ENCODE data around the gene CEACAM8.

The CEACAM8 gene

DNA sequence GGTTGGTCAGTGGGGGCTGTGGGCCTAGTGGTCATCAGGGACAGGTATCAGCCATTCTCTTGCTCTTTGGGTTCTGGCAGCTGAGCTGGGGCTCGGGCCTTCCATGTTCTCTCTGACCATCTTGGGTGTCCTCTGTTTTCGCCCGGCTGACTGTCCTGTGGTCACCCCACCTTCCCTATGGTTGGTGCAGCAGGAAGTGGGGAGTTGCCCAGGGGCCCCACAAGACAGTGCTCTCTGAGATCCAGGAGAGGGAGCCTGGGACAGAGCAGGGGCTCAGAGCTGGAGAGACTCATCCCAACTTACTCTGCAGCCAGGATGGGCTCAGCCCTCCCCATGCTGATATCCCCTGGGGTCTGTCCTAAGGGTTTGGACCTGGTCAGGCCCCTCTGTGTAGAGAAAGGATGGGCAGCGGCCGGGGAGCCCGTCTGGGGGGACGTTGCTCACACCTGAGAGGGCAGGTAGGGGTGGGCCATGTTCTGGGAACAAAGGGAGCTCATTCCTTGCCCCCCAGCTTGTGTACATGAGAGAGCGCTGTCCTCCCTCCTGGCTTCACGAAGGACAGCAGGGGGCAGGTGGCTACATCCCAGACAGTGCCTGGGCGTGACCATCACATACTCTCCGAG is 937 bp upstream of the CEACAM8 start:
- Histone ChIP-seq H4K20me1 (ENCODE audit: low read depth, low read length) (no peaks in the 10 kb centered on the region), H3K27ac (ENCODE audit: low read depth, low read length) (no peak overlapping the region), H3K79me2 (ENCODE audit: insufficient read depth, low read length) (no peaks in the 10 kb centered on the region), H3K36me3 (ENCODE audit: low read length) (no peaks in the 10 kb centered on the region), H3K9ac (ENCODE audit: low read length) (no peak overlapping the region), H3K9me3 (ENCODE audit: insufficient read depth, low read length) (no peaks in the 10 kb centered on the region), H2AFZ (ENCODE audit: low read depth, low read length, severe bottlenecking) (no peak overlapping the region), H3F3A (ENCODE audit: insufficient read depth) (no peaks in the 10 kb centered on the region), H3K9me2 (replicated peaks; ENCODE audit: insufficient read depth, low read length) (no peaks in the 10 kb centered on the region), H3K4me2 (ENCODE audit: low read depth, low read length, poor library complexity, severe bottlenecking) (no peak overlapping the region), H3K4me3 (ENCODE audit: insufficient read depth, low read length, poor library complexity, severe bottlenecking) (no peak overlapping the region), H3K27me3 (ENCODE audit: low read length) (no peaks in the 10 kb centered on the region)
- TF ChIP-seq, protein P1, sequence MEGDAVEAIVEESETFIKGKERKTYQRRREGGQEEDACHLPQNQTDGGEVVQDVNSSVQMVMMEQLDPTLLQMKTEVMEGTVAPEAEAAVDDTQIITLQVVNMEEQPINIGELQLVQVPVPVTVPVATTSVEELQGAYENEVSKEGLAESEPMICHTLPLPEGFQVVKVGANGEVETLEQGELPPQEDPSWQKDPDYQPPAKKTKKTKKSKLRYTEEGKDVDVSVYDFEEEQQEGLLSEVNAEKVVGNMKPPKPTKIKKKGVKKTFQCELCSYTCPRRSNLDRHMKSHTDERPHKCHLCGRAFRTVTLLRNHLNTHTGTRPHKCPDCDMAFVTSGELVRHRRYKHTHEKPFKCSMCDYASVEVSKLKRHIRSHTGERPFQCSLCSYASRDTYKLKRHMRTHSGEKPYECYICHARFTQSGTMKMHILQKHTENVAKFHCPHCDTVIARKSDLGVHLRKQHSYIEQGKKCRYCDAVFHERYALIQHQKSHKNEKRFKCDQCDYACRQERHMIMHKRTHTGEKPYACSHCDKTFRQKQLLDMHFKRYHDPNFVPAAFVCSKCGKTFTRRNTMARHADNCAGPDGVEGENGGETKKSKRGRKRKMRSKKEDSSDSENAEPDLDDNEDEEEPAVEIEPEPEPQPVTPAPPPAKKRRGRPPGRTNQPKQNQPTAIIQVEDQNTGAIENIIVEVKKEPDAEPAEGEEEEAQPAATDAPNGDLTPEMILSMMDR (IDR thresholded peaks at IDR 0.05; ENCODE audit: insufficient read depth, low read length, poor library complexity, severe bottlenecking): no peak
- TF ChIP-seq EZH2phosphoT487 (conservative IDR thresholded peaks at IDR 0.05; ENCODE audit: low read length): no peak

- H2AFZ ChIP-seq (ENCODE audit: low read depth, low read length, severe bottlenecking): no peak overlapping the region
- H3K79me2 ChIP-seq (ENCODE audit: insufficient read depth, low read length): no peaks in the 10 kb centered on the region
- H4K20me1 ChIP-seq (ENCODE audit: low read depth, low read length): no peaks in the 10 kb centered on the region
- H3F3A ChIP-seq (ENCODE audit: insufficient read depth): no peaks in the 10 kb centered on the region
- H3K9ac ChIP-seq (ENCODE audit: low read length): no peak overlapping the region
- TF ChIP-seq, protein P1 (IDR thresholded peaks at IDR 0.05; ENCODE audit: insufficient read depth, low read length, poor library complexity, severe bottlenecking): no peak
- TF ChIP-seq EZH2phosphoT487 (conservative IDR thresholded peaks at IDR 0.05; ENCODE audit: low read length): no peak
- no peak overlapping the region for H3K27ac ChIP-seq (ENCODE audit: low read depth, low read length)
- no peaks in the 10 kb centered on the region for H3K36me3 ChIP-seq (ENCODE audit: low read length)
- no peak overlapping the region for H3K4me2 ChIP-seq (ENCODE audit: low read depth, low read length, poor library complexity, severe bottlenecking)
- H3K4me3 ChIP-seq (ENCODE audit: insufficient read depth, low read length, poor library complexity, severe bottlenecking): no peak overlapping the region
- no peaks in the 10 kb centered on the region for H3K9me2 ChIP-seq (replicated peaks; ENCODE audit: insufficient read depth, low read length)
- H3K9me3 ChIP-seq (ENCODE audit: insufficient read depth, low read length): no peaks in the 10 kb centered on the region
- no peaks in the 10 kb centered on the region for H3K27me3 ChIP-seq (ENCODE audit: low read length)
Observed at GRCh38 chr19:42589792-42590191, 4.9 kb downstream of the CEACAM8 start.

- no peaks in the 10 kb centered on the region for H3K27me3 ChIP-seq (ENCODE audit: low read length)
- H3K79me2 ChIP-seq (ENCODE audit: insufficient read depth, low read length): no peaks in the 10 kb centered on the region
- no peak overlapping the region for H3K9ac ChIP-seq (ENCODE audit: low read length)
- no peaks in the 10 kb centered on the region for H3K36me3 ChIP-seq (ENCODE audit: low read length)
- H3K9me3 ChIP-seq (ENCODE audit: insufficient read depth, low read length): no peaks in the 10 kb centered on the region
- no peak for TF ChIP-seq EZH2phosphoT487 (conservative IDR thresholded peaks at IDR 0.05; ENCODE audit: low read length)
- TF ChIP-seq, protein P1 (IDR thresholded peaks at IDR 0.05; ENCODE audit: insufficient read depth, low read length, poor library complexity, severe bottlenecking): no peak
- H3F3A ChIP-seq (ENCODE audit: insufficient read depth): no peaks in the 10 kb centered on the region
- H3K27ac ChIP-seq (ENCODE audit: low read depth, low read length): no peak overlapping the region
- no peaks in the 10 kb centered on the region for H4K20me1 ChIP-seq (ENCODE audit: low read depth, low read length)
- no peak overlapping the region for H3K4me2 ChIP-seq (ENCODE audit: low read depth, low read length, poor library complexity, severe bottlenecking)
- H3K4me3 ChIP-seq (ENCODE audit: insufficient read depth, low read length, poor library complexity, severe bottlenecking): no peak overlapping the region
- no peaks in the 10 kb centered on the region for H3K9me2 ChIP-seq (replicated peaks; ENCODE audit: insufficient read depth, low read length)
- no peak overlapping the region for H2AFZ ChIP-seq (ENCODE audit: low read depth, low read length, severe bottlenecking)
Observed at GRCh38 chr19:42584466-42584865, 10.3 kb downstream of the CEACAM8 start.

Data from SU-DHL-6 (cell line).